Measurements from ENCODE around the gene INTS1.

DNA sequence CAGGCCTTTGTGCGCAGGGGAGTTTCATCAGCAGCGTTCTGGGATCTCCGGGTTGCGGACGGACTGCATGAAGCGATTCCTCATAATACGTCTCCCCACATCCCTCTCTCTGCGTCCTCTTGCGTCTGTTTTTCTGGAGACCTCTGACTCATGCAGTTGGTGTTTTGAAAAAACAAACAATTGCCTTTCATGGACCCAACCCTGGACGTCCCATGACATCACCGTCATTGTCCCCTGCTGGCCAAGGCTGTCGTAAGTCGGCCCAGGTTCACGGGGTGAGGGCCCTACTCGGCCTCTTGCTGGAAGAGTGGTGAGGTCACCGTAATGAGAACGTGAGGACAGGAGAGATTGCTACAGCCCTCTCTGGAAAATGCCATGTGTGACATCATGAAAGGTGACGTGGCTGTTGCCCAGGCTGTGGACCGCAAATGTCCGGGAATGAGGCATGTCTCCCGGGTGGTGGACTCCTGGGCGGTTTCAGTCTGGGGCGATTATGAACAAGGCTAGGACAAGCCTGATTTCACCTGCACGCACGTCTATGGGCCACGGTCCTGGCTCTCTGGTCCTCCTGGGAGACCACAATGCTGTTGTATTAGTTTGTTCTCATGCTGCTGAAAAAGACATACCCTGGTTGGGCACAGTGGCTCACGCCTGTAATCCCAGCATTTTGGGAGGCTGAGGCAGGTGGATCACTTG, 16.5 kb upstream of the INTS1 start:
- TF ChIP-seq, protein P1, sequence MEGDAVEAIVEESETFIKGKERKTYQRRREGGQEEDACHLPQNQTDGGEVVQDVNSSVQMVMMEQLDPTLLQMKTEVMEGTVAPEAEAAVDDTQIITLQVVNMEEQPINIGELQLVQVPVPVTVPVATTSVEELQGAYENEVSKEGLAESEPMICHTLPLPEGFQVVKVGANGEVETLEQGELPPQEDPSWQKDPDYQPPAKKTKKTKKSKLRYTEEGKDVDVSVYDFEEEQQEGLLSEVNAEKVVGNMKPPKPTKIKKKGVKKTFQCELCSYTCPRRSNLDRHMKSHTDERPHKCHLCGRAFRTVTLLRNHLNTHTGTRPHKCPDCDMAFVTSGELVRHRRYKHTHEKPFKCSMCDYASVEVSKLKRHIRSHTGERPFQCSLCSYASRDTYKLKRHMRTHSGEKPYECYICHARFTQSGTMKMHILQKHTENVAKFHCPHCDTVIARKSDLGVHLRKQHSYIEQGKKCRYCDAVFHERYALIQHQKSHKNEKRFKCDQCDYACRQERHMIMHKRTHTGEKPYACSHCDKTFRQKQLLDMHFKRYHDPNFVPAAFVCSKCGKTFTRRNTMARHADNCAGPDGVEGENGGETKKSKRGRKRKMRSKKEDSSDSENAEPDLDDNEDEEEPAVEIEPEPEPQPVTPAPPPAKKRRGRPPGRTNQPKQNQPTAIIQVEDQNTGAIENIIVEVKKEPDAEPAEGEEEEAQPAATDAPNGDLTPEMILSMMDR (IDR thresholded peaks at IDR 0.05): no peak
- no peak for TF ChIP-seq EP300 (IDR thresholded peaks at IDR 0.05)
- no peak for TF ChIP-seq POLR2A (IDR thresholded peaks at IDR 0.05; ENCODE audit: low read depth)
- TF ChIP-seq POLR2AphosphoS5 (IDR thresholded peaks at IDR 0.05): peak; percentile 17 to 31
